IMR-90 (cell line): ENCODE data around the gene MLST8. TPM values are rescaled to one million over a fixed set of nuclear protein-coding genes. Genes with fewer than 3 reads are reported as not detected.
A peak's percentile ranks its signal among the peaks of the same experiment; 100 is the strongest.

Experiments used
- ATAC-seq: fragments of 200-7000 bp; cut with Tn5 transposase; 2 replicates; pipeline ENCODE4 v1.9.1; 2020; ENCODE audit warnings: low read depth, mild to moderate bottlenecking, moderate library complexity
- BruUV-seq: library from RNA; stranded (reverse); fragments of 400-500 nt; replicated peaks from 2 replicates; lab custom pipeline; 2021; lab: Mats Ljungman, UMichigan
- CTCF ChIA-PET: fragments of 300-600 bp; formaldehyde crosslinking; extraction: SDS; loops from one replicate; lab custom pipeline; 2021; ENCODE audit warnings: antibody characterized with exemption; lab: Yijun Ruan, JAX
- POLR2A ChIA-PET: fragments of 300-600 bp; sonication (Branson Sonifier 250); formaldehyde crosslinking; loops from one replicate; lab custom pipeline; 2022; ENCODE audit warnings: antibody characterized with exemption; ENCODE audit not compliant: unreplicated experiment; lab: Charles Lee
- DNase-seq: peaks from one replicate; pipeline ENCODE4 v3.0.0; 2013
- H2AFZ ChIP-seq: replicated peaks from 2 replicates; pipeline ENCODE3; 2013; ENCODE audit warnings: low read length, mild to moderate bottlenecking; ENCODE audit not compliant: poor library complexity
- H2AK5ac ChIP-seq: 2 replicates; pipeline ENCODE4 v1.6.1; 2013; ENCODE audit warnings: low read depth, low read length, inconsistent platforms
- H2AK9ac ChIP-seq: replicated peaks from 2 replicates; pipeline ENCODE3; 2013; ENCODE audit warnings: mild to moderate bottlenecking, low read depth, low read length, moderate library complexity; ENCODE audit not compliant: poor library complexity
- H2BK120ac ChIP-seq: 2 replicates; pipeline ENCODE4 v1.6.1; 2013; ENCODE audit warnings: low read depth, low read length, inconsistent platforms
- H2BK15ac ChIP-seq: 3 replicates; pipeline ENCODE4 v1.6.1; 2013; ENCODE audit warnings: low read depth, low read length, inconsistent platforms
- H2BK20ac ChIP-seq: 2 replicates; pipeline ENCODE4 v1.6.1; 2013; ENCODE audit warnings: low read depth, mild to moderate bottlenecking, inconsistent platforms, low read length, moderate library complexity
- H2BK5ac ChIP-seq: 2 replicates; pipeline ENCODE4 v1.6.1; 2013; ENCODE audit warnings: mild to moderate bottlenecking, low read depth, low read length, inconsistent platforms; ENCODE audit not compliant: poor library complexity, severe bottlenecking
- H3K14ac ChIP-seq: replicated peaks from 2 replicates; pipeline ENCODE4 v1.6.1; 2013; ENCODE audit warnings: low read depth, low read length, inconsistent platforms
- H3K18ac ChIP-seq: 2 replicates; pipeline ENCODE4 v1.6.1; 2013; ENCODE audit warnings: low read depth, low read length, control low read depth
- H3K23ac ChIP-seq: 2 replicates; pipeline ENCODE4 v1.6.1; 2013; ENCODE audit warnings: low read depth, low read length, inconsistent platforms
- H3K27ac ChIP-seq: 2 replicates; pipeline ENCODE4 v1.5.1; 2013; ENCODE audit warnings: mild to moderate bottlenecking, control low read depth, low read length; ENCODE audit not compliant: insufficient read depth
- H3K27me3 ChIP-seq: 2 replicates; pipeline ENCODE4 v1.6.1; 2013; ENCODE audit warnings: low read length; ENCODE audit not compliant: control insufficient read depth, insufficient read depth
- H3K36me3 ChIP-seq: 2 replicates; pipeline ENCODE4 v1.6.1; 2013; ENCODE audit warnings: low read length, mixed read lengths; ENCODE audit not compliant: control insufficient read depth, insufficient read depth
- H3K4ac ChIP-seq: 2 replicates; pipeline ENCODE4 v1.6.1; 2013; ENCODE audit warnings: low read depth, low read length, inconsistent platforms
- H3K4me1 ChIP-seq: 2 replicates; pipeline ENCODE4 v1.6.1; 2013; ENCODE audit warnings: low read length, mixed read lengths; ENCODE audit not compliant: control insufficient read depth, insufficient read depth
- H3K4me2 ChIP-seq: 2 replicates; pipeline ENCODE4 v1.6.1; 2013; ENCODE audit warnings: low read depth, mild to moderate bottlenecking, control low read depth, low read length, moderate library complexity
- H3K4me3 ChIP-seq: 2 replicates; pipeline ENCODE4 v1.5.1; 2013; ENCODE audit warnings: low read depth, mild to moderate bottlenecking, control low read depth, low read length, moderate library complexity; ENCODE audit not compliant: insufficient read depth
- H3K56ac ChIP-seq: 2 replicates; pipeline ENCODE4 v1.6.1; 2013; ENCODE audit warnings: low read length, inconsistent platforms; ENCODE audit not compliant: insufficient read depth; ENCODE audit errors: extremely low read depth
- H3K79me1 ChIP-seq, 2 experiments: 2 replicates each; pipeline ENCODE4 v1.6.1; 2013; ENCODE audit warnings: low read length in 2 of 2, inconsistent platforms in 1 of 2, low read depth in 1 of 2
- H3K9ac ChIP-seq: 2 replicates; pipeline ENCODE4 v1.6.1; 2013; ENCODE audit warnings: low read depth, low read length, control low read depth
- H3K9me1 ChIP-seq: 2 replicates; pipeline ENCODE4 v1.6.1; 2013; ENCODE audit warnings: low read length, inconsistent platforms; ENCODE audit not compliant: insufficient read depth
- H3K9me3 ChIP-seq: 2 replicates; pipeline ENCODE4 v1.6.1; 2013; ENCODE audit warnings: low read length; ENCODE audit not compliant: control insufficient read depth, insufficient read depth
- H4K20me1 ChIP-seq: 2 replicates; pipeline ENCODE4 v1.6.1; 2013; ENCODE audit warnings: low read length, inconsistent platforms; ENCODE audit not compliant: insufficient read depth
- H4K5ac ChIP-seq: 2 replicates; pipeline ENCODE4 v1.6.1; 2013; ENCODE audit warnings: mild to moderate bottlenecking, low read depth, low read length, control low read depth
- H4K8ac ChIP-seq, 2 experiments: 2 replicates each; pipeline ENCODE4 v1.6.1; 2013; ENCODE audit warnings: low read depth in 2 of 2, low read length in 2 of 2, control low read depth in 1 of 2, inconsistent platforms in 1 of 2
- H4K91ac ChIP-seq: 2 replicates; pipeline ENCODE4 v1.6.1; 2013; ENCODE audit warnings: low read depth, low read length, inconsistent platforms; ENCODE audit not compliant: insufficient read depth
- CEBPB ChIP-seq: IDR thresholded peaks from 2 replicates; pipeline ENCODE4 v1.6.1; 2012; ENCODE audit warnings: low read depth, low read length, improper control_type of control experiment
- CHD1 ChIP-seq: IDR thresholded peaks from 2 replicates; pipeline ENCODE4 v1.6.1; 2012; ENCODE audit warnings: low read depth, low read length, improper control_type of control experiment
- FOS ChIP-seq: fragments of 150-350 bp; IDR thresholded peaks from 2 replicates; pipeline ENCODE4 v1.6.1; 2016; ENCODE audit warnings: low read depth, low read length
- MXI1 ChIP-seq: IDR thresholded peaks from 2 replicates; pipeline ENCODE4 v1.6.1; 2012; ENCODE audit warnings: low read depth, mild to moderate bottlenecking, low read length, moderate library complexity, borderline replicate concordance
- WGBS, 2 experiments: methylation state at CpG; one replicate each; pipeline versions ENCODE4 v1.1.5 to v1.1.7; 2013; ENCODE audit warnings: missing lambda C conversion rate in 2 of 2; ENCODE audit not compliant: insufficient read length in 1 of 2; ENCODE audit errors: extremely low coverage in 2 of 2; 5-methylcytosine and 5-hydroxymethylcytosine counted together
- dilution Hi-C: fragments of 300-500 bp; cut with HindIII; formaldehyde crosslinking; loops from one replicate; pipeline ENCODE4 v1.14.3; 2018; ENCODE audit warnings: low sequenced_read_pairs; ENCODE audit not compliant: unreplicated experiment
- in situ Hi-C: fragments of 300-500 bp; cut with MboI; formaldehyde crosslinking; loops from 3 replicates; pipeline ENCODE4 v1.14.3; 2019; ENCODE audit warnings: low sequenced_read_pairs, inconsistent platforms, mixed read lengths
- intact Hi-C: fragments of 100-400 bp; cut with micrococcal nuclease; formaldehyde crosslinking; loops from 2 replicates; pipeline ENCODE4 v1.10.0; 2022
- polyA plus RNA-seq, 3 experiments: library from polyadenylated mRNA; depleted of rRNA; stranded (reverse); fragments of >200 nt; gene quantifications; 2 replicates each; pipeline ENCODE4 v1.2.3, GENCODE V29; 2012; ENCODE audit warnings: low replicate concordance in 1 of 3
- total RNA-seq: library from RNA; depleted of rRNA; stranded (reverse); fragments of >200 nt; gene quantifications from 2 replicates; pipeline ENCODE4 v1.2.3, GENCODE V29; 2012
- TF ChIP-seq, protein P1 (sequence below): conservative IDR thresholded peaks from 2 replicates; pipeline ENCODE4 v1.5.1; 2012; ENCODE audit warnings: mild to moderate bottlenecking, low read depth, low read length, improper control_type of control experiment

The MLST8 gene
- total and polyA plus RNA-seq, 2 of the 4 experiments (the other 2 are of a cell fraction), result 34.4 to 93.7 TPM

- TF ChIP-seq, protein P1, sequence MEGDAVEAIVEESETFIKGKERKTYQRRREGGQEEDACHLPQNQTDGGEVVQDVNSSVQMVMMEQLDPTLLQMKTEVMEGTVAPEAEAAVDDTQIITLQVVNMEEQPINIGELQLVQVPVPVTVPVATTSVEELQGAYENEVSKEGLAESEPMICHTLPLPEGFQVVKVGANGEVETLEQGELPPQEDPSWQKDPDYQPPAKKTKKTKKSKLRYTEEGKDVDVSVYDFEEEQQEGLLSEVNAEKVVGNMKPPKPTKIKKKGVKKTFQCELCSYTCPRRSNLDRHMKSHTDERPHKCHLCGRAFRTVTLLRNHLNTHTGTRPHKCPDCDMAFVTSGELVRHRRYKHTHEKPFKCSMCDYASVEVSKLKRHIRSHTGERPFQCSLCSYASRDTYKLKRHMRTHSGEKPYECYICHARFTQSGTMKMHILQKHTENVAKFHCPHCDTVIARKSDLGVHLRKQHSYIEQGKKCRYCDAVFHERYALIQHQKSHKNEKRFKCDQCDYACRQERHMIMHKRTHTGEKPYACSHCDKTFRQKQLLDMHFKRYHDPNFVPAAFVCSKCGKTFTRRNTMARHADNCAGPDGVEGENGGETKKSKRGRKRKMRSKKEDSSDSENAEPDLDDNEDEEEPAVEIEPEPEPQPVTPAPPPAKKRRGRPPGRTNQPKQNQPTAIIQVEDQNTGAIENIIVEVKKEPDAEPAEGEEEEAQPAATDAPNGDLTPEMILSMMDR, result no peak
- TF ChIP-seq CEBPB, result no peak
Measured at GRCh38 chr16:2213817-2214718, 8.8 kb downstream of the MLST8 start (continued).

DNA sequence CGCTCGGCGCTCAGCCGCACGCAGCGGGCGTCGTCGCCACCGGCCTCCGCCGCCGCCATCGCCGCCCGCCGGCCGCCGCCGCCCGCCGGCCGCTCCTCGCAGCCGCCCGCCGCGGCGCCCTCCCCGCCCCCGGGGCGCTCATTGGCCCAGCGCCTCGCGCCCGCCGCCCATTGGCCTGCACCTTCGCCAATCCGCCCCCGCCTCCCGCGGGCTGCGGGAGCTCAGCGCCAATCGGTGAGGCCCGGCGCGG lies 9.4 kb downstream of the MLST8 start, which contains the start of gene PGP:
Gene PGP, minus strand, starts transcription at position 122 of the 250 bp plus-strand sequence. Its CDS starts 63 bp downstream, at position 59.
- no peak for DNase-seq
- no peaks in the 10 kb centered on the region for H3K9me3 ChIP-seq
- peaks cover 7% of the 10 kb centered on the region for H3K4me1 ChIP-seq
- peak within 1 kb of the TSS; percentile 79 for H3K56ac ChIP-seq
- in situ Hi-C loops (no loop called here), dilution Hi-C loops (no loop called here), intact Hi-C loops (no loop called here)
- no peak for TF ChIP-seq CHD1
- TF ChIP-seq MXI1, result no peak
- peak; percentile 97 for TF ChIP-seq FOS
- TF ChIP-seq, protein P1, result 0 out of 2 replicates have a peak, but pooled peaks have one; percentile 3
- ATAC-seq, result peak; percentile 94
- peak within 1 kb of the TSS; percentile 84 for H2BK5ac ChIP-seq
- H2AK9ac ChIP-seq, result peak within 1 kb of the TSS; percentile 93
- H2AFZ ChIP-seq, result peak within 1 kb of the TSS; percentile 98
- H3K4ac ChIP-seq, result peak within 1 kb of the TSS; percentile 88
- BruUV-seq, result no TSS peak
- peaks cover 5% of the 10 kb centered on the region for H3K36me3 ChIP-seq
- peak within 1 kb of the TSS; percentile 87 for H3K4me3 ChIP-seq
- H3K9ac ChIP-seq, result peak within 1 kb of the TSS; percentile 89
- peaks cover 14 to 30% of the 10 kb centered on the region in 2 experiments for H3K79me1 ChIP-seq
- CTCF ChIA-PET, result interaction anchor here (0.8 kb wide), 1 partner anchor 292 kb away, joined by 3 read pairs; no protein-coding TSS in a partner anchor
- H3K4me2 ChIP-seq, result peak within 1 kb of the TSS; percentile 93
- peak within 1 kb of the TSS; percentile 72 to 99 for H4K8ac ChIP-seq
- peak within 1 kb of the TSS; percentile 17; the same call in 1 of the 2 replicates for H2BK120ac ChIP-seq
- H4K91ac ChIP-seq, result peak within 1 kb of the TSS; percentile 22
- H3K18ac ChIP-seq, result peak within 1 kb of the TSS; percentile 40; the same call in 1 of the 2 replicates
- no peak within 1 kb of the TSS for H2BK20ac ChIP-seq
- 0% methylated on average over 25 of the region's 48 CpGs; no CpG with 5 or more reads in 1 of the 2 experiments for WGBS, 2 experiments
- H3K9me1 ChIP-seq, result no peaks in the 10 kb centered on the region
- H3K27ac ChIP-seq, result peak within 1 kb of the TSS; percentile 86
- peak within 1 kb of the TSS; percentile 72 for H3K23ac ChIP-seq
- peak within 1 kb of the TSS; percentile 81 for H4K5ac ChIP-seq
- 0 out of 3 replicates have a peak within 1 kb of the TSS, but pooled peaks have one; percentile 8 for H2BK15ac ChIP-seq
- H2AK5ac ChIP-seq, result peak within 1 kb of the TSS; percentile 65
- peaks cover 12% of the 10 kb centered on the region for H4K20me1 ChIP-seq
- POLR2A ChIA-PET, result no interaction called here
- H3K14ac ChIP-seq, result peak within 1 kb of the TSS; percentile 77
- no peaks in the 10 kb centered on the region for H3K27me3 ChIP-seq
